Esophagus squamous epithelium (tissue), 4 donors: ENCODE results near the gene NTF3.

Experiments used
- POLR2A ChIP-seq, 4 donors: fragments of 450-650 bp; IDR thresholded peaks; one replicate each; pipeline ENCODE4 v1.6.1; 2017; ENCODE audit warnings: antibody characterized with exemption in 4 of 4, mild to moderate bottlenecking in 4 of 4, moderate library complexity in 3 of 4
- TF ChIP-seq, protein P1 (sequence below), 6 experiments: fragments of 450-650 bp in 4 of 6; fragments of 200-600 bp in 2 of 6; sonication (generic) in 2 of 6; IDR thresholded peaks; one replicate each; pipeline ENCODE4 v1.5.1; 2016 to 2019; ENCODE audit warnings: antibody characterized with exemption in 6 of 6, mild to moderate bottlenecking in 4 of 6, moderate library complexity in 4 of 6

GRCh38 chr12:5461966-5462365 lies 30.1 kb downstream of the NTF3 start:
- TF ChIP-seq, protein P1, sequence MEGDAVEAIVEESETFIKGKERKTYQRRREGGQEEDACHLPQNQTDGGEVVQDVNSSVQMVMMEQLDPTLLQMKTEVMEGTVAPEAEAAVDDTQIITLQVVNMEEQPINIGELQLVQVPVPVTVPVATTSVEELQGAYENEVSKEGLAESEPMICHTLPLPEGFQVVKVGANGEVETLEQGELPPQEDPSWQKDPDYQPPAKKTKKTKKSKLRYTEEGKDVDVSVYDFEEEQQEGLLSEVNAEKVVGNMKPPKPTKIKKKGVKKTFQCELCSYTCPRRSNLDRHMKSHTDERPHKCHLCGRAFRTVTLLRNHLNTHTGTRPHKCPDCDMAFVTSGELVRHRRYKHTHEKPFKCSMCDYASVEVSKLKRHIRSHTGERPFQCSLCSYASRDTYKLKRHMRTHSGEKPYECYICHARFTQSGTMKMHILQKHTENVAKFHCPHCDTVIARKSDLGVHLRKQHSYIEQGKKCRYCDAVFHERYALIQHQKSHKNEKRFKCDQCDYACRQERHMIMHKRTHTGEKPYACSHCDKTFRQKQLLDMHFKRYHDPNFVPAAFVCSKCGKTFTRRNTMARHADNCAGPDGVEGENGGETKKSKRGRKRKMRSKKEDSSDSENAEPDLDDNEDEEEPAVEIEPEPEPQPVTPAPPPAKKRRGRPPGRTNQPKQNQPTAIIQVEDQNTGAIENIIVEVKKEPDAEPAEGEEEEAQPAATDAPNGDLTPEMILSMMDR (IDR thresholded peaks at IDR 0.05) = no peak
- TF ChIP-seq POLR2A (IDR thresholded peaks at IDR 0.05) = no peak
